Mesodermal cell (in vitro differentiated cells): ENCODE results near the gene PIM1.

Source experiments
- H3K27ac ChIP-seq: 2 replicates; pipeline ENCODE4 v1.7.0; 2013; ENCODE audit warnings: mild to moderate bottlenecking, low read depth, low read length, moderate library complexity; ENCODE audit not compliant: severe bottlenecking
- H3K36me3 ChIP-seq: 2 replicates; pipeline ENCODE4 v1.7.1; 2013; ENCODE audit warnings: mild to moderate bottlenecking, low read length, moderate library complexity; ENCODE audit not compliant: control insufficient read depth, insufficient read depth
- H3K4me1 ChIP-seq: one replicate; pipeline ENCODE4 v1.7.1; 2013; ENCODE audit warnings: mild to moderate bottlenecking, low read length; ENCODE audit not compliant: insufficient read depth, control insufficient read depth, poor library complexity, severe bottlenecking
- H3K4me3 ChIP-seq: 2 replicates; pipeline ENCODE4 v1.7.0; 2013; ENCODE audit warnings: low read length, control low read depth, mild to moderate bottlenecking; ENCODE audit not compliant: insufficient read depth, poor library complexity, severe bottlenecking; ENCODE audit errors: extremely low read depth
- H3K9me3 ChIP-seq: 2 replicates; pipeline ENCODE4 v1.7.1; 2013; ENCODE audit warnings: mild to moderate bottlenecking, low read length, moderate library complexity; ENCODE audit not compliant: control insufficient read depth
- WGBS, 2 experiments: methylation state at CpG; one replicate each; pipeline ENCODE4 v1.1.5; 2013; ENCODE audit warnings: missing lambda C conversion rate in 2 of 2; ENCODE audit not compliant: insufficient coverage in 2 of 2; 5-methylcytosine and 5-hydroxymethylcytosine counted together

The PIM1 gene

GRCh38 chr6:37158508-37158907 is 11.4 kb upstream of the PIM1 start:
- 64% methylated on average over 4 of the region's 6 CpGs; no CpG with 5 or more reads in 1 of the 2 experiments for WGBS, 2 experiments
- Histone ChIP-seq H3K27ac (no peak overlapping the region), H3K4me1 (peaks cover 7% of the 10 kb centered on the region), H3K9me3 (no peaks in the 10 kb centered on the region), H3K36me3 (no peaks in the 10 kb centered on the region), H3K4me3 (no peak overlapping the region)

- 95 to 100% methylated on average over 6 of the region's 8 CpGs for WGBS, 2 experiments
- H3K4me3 ChIP-seq: no peak overlapping the region
- H3K27ac ChIP-seq: peak overlapping the region; percentile 1
- H3K4me1 ChIP-seq: peaks cover 7% of the 10 kb centered on the region
- no peaks in the 10 kb centered on the region for H3K36me3 ChIP-seq
- H3K9me3 ChIP-seq: no peaks in the 10 kb centered on the region
These were observed 8.8 kb upstream of the PIM1 start for GRCh38 chr6:37160922-37161778.

- H3K36me3 ChIP-seq: no peaks in the 10 kb centered on the region
- H3K4me3 ChIP-seq: no peak overlapping the region
- no peak overlapping the region for H3K27ac ChIP-seq
- no peaks in the 10 kb centered on the region for H3K9me3 ChIP-seq
- peaks cover 7% of the 10 kb centered on the region for H3K4me1 ChIP-seq
- WGBS, 2 experiments: 100% methylated on average over 2 of the region's 4 CpGs; no CpG with 5 or more reads in 1 of the 2 experiments
These were observed 7.2 kb upstream of the PIM1 start for GRCh38 chr6:37162740-37163139.

- Histone ChIP-seq H3K27ac (peak overlapping the region; percentile 99), H3K4me3 (peak overlapping the region; percentile 50)
- 66 to 71% methylated on average over 3 to 4 of the region's 5 CpGs for WGBS, 2 experiments
These were observed 1.7 kb upstream of the PIM1 start for GRCh38 chr6:37168163-37168758.

GRCh38 chr6:37168811-37169495 is 999 bp upstream of the PIM1 start:
- H3K4me1 ChIP-seq: peaks cover 21% of the 10 kb centered on the region
- WGBS, 2 experiments: 0% methylated on average over 12 to 17 of the region's 29 CpGs
- peak overlapping the region; percentile 99 for H3K27ac ChIP-seq

More at GRCh38 chr6:37168163-37168758, 1.7 kb upstream of the PIM1 start:
- peaks cover 18% of the 10 kb centered on the region for H3K36me3 ChIP-seq
- peaks cover 21% of the 10 kb centered on the region for H3K4me1 ChIP-seq
- H3K9me3 ChIP-seq: no peaks in the 10 kb centered on the region

GRCh38 chr6:37170273-37171200 is 585 bp downstream of the PIM1 start:
- Histone ChIP-seq H3K4me1 (peaks cover 21% of the 10 kb centered on the region), H3K27ac (peak overlapping the region; percentile 64), H3K4me3 (peak overlapping the region; percentile 99), H3K9me3 (no peaks in the 10 kb centered on the region), H3K36me3 (peaks cover 40% of the 10 kb centered on the region)
- WGBS, 2 experiments: 0% methylated on average over 69 to 78 of the region's 92 CpGs

More at GRCh38 chr6:37168811-37169495, 999 bp upstream of the PIM1 start:
- H3K4me3 ChIP-seq: peak overlapping the region; percentile 50
- H3K9me3 ChIP-seq: no peaks in the 10 kb centered on the region
- H3K36me3 ChIP-seq: peaks cover 24% of the 10 kb centered on the region

GRCh38 chr6:37171201-37171969 is 1.4 kb downstream of the PIM1 start:
- WGBS, 2 experiments: 0 to 1% methylated on average over 33 to 45 of the region's 45 CpGs
- H3K9me3 ChIP-seq: no peaks in the 10 kb centered on the region
- peak overlapping the region; percentile 72 for H3K27ac ChIP-seq
- H3K4me1 ChIP-seq: peaks cover 21% of the 10 kb centered on the region
- peaks cover 46% of the 10 kb centered on the region for H3K36me3 ChIP-seq
- H3K4me3 ChIP-seq: peak overlapping the region; percentile 99

GRCh38 chr6:37171970-37172812 is 2.2 kb downstream of the PIM1 start:
- H3K4me1 ChIP-seq: peaks cover 21% of the 10 kb centered on the region
- peak overlapping the region; percentile 72 for H3K27ac ChIP-seq
- no peaks in the 10 kb centered on the region for H3K9me3 ChIP-seq
- peak overlapping the region; percentile 99 for H3K4me3 ChIP-seq
- H3K36me3 ChIP-seq: peaks cover 46% of the 10 kb centered on the region
- WGBS, 2 experiments: 21 to 24% methylated on average over 9 to 13 of the region's 17 CpGs

- 90 to 98% methylated on average over 4 to 5 of the region's 7 CpGs for WGBS, 2 experiments
These were observed 3.0 kb downstream of the PIM1 start for GRCh38 chr6:37172912-37173492.

More at GRCh38 chr6:37172912-37173492, 3.0 kb downstream of the PIM1 start:
- peak overlapping the region; percentile 99 for H3K4me3 ChIP-seq
- H3K36me3 ChIP-seq: peaks cover 46% of the 10 kb centered on the region
- H3K4me1 ChIP-seq: peaks cover 20% of the 10 kb centered on the region
- no peaks in the 10 kb centered on the region for H3K9me3 ChIP-seq
- H3K27ac ChIP-seq: no peak overlapping the region
